Natural killer cell (primary cell): ENCODE results near the gene DUSP23. TPM values are rescaled to one million over a fixed set of nuclear protein-coding genes. Genes with fewer than 3 reads are reported as not detected.

Source experiments
- ATAC-seq, 3 donors: fragments of 150-1000 bp in 2 of 3; fragments of 200-7000 bp in 1 of 3; cut with Tn5 transposase; 1 replicate in 1 of 3; 2 replicates in 2 of 3; pipeline ENCODE4 v1.10.0; 2021; ENCODE audit warnings: mild to moderate bottlenecking in 2 of 3, moderate library complexity in 2 of 3
- DNase-seq, 2 donors: peaks; one replicate each; pipeline versions ENCODE4 v3.0.0 to v3.0.0-alpha.2; 2013 to 2021; ENCODE audit warnings: mixed read lengths in 1 of 2
- H3K27ac ChIP-seq: one replicate; pipeline ENCODE4 v1.5.1; 2013; ENCODE audit warnings: mild to moderate bottlenecking, low read length
- H3K27me3 ChIP-seq: one replicate; pipeline ENCODE4 v1.6.1; 2013; ENCODE audit warnings: low read length; ENCODE audit not compliant: control insufficient read depth, insufficient read depth
- H3K36me3 ChIP-seq: one replicate; pipeline ENCODE4 v1.6.1; 2013; ENCODE audit warnings: low read length; ENCODE audit not compliant: control insufficient read depth, insufficient read depth
- H3K4me1 ChIP-seq: one replicate; pipeline ENCODE4 v1.6.1; 2013; ENCODE audit warnings: low read length; ENCODE audit not compliant: control insufficient read depth, insufficient read depth
- H3K4me3 ChIP-seq: one replicate; pipeline ENCODE4 v1.5.1; 2013; ENCODE audit warnings: low read length
- H3K9me3 ChIP-seq: one replicate; pipeline ENCODE4 v1.6.1; 2013; ENCODE audit warnings: low read length; ENCODE audit not compliant: control insufficient read depth, insufficient read depth
- H3K27ac Mint-ChIP-seq, 2 donors: one replicate each; pipeline ENCODE4 v1.8.0; 2022; ENCODE audit warnings: mild to moderate bottlenecking in 2 of 2, mixed read lengths in 2 of 2, moderate library complexity in 1 of 2
- H3K27me3 Mint-ChIP-seq, 2 donors: one replicate each; pipeline ENCODE4 v1.8.0; 2022; ENCODE audit warnings: low read depth in 2 of 2, mixed read lengths in 2 of 2
- H3K36me3 Mint-ChIP-seq: one replicate; pipeline ENCODE4 v1.8.0; 2022; ENCODE audit warnings: mixed read lengths
- H3K4me1 Mint-ChIP-seq, 2 donors: one replicate each; pipeline ENCODE4 v1.8.0; 2022; ENCODE audit warnings: mixed read lengths in 2 of 2
- H3K4me3 Mint-ChIP-seq: one replicate; pipeline ENCODE4 v1.8.0; 2022; ENCODE audit warnings: mild to moderate bottlenecking, moderate library complexity, mixed read lengths
- H3K9me3 Mint-ChIP-seq, 2 donors: one replicate each; pipeline ENCODE4 v1.8.0; 2022; ENCODE audit warnings: mixed read lengths in 2 of 2
- WGBS: methylation state at CpG from one replicate; pipeline ENCODE4 v1.1.7; 2013; ENCODE audit warnings: missing lambda C conversion rate; ENCODE audit not compliant: insufficient coverage; 5-methylcytosine and 5-hydroxymethylcytosine counted together
- intact Hi-C: fragments of 100-400 bp; cut with micrococcal nuclease; formaldehyde crosslinking; loops from one replicate; pipeline ENCODE4 v1.14.2; 2022
- total RNA-seq, 4 donors: library from RNA; stranded (reverse); fragments of 120-200 nt in 1 of 4; gene quantifications; one replicate each; pipeline versions ENCODE4 v1.2.3 to v1.2.4, GENCODE V29; 2013 to 2022
- TF ChIP-seq, protein P1 (sequence below): fragments of 200-600 bp; IDR thresholded peaks from one replicate; pipeline ENCODE4 v1.8.0; 2022; ENCODE audit warnings: antibody characterized with exemption

The DUSP23 gene
- total RNA-seq, 3 donors from 2014 or later (not counting 1 experiment from before 2014, with no cell fraction given): 18.6 to 22.1 (median 21.1) TPM

GRCh38 chr1:159781992-159782391 lies 1.2 kb downstream of the DUSP23 start:
- Histone ChIP-seq H3K4me1 (peaks cover 10% of the 10 kb centered on the region), H3K9me3 (no peaks in the 10 kb centered on the region), H3K36me3 (no peaks in the 10 kb centered on the region), H3K27me3 (no peaks in the 10 kb centered on the region), H3K27ac (no peak overlapping the region), H3K4me3 (no peak overlapping the region)
- no peaks in the 10 kb centered on the region for H3K9me3 Mint-ChIP-seq
- H3K36me3 Mint-ChIP-seq: no peaks in the 10 kb centered on the region
- DNase-seq (no peak), ATAC-seq (no peak)
- WGBS: 91% methylated on average over 9 of the region's 12 CpGs
- peak overlapping the region; percentile 46 to 76 for H3K27ac Mint-ChIP-seq
- H3K4me1 Mint-ChIP-seq: peaks cover 17 to 38% of the 10 kb centered on the region in 2 donors
- peak overlapping the region; percentile 87 for H3K4me3 Mint-ChIP-seq
- TF ChIP-seq, protein P1, sequence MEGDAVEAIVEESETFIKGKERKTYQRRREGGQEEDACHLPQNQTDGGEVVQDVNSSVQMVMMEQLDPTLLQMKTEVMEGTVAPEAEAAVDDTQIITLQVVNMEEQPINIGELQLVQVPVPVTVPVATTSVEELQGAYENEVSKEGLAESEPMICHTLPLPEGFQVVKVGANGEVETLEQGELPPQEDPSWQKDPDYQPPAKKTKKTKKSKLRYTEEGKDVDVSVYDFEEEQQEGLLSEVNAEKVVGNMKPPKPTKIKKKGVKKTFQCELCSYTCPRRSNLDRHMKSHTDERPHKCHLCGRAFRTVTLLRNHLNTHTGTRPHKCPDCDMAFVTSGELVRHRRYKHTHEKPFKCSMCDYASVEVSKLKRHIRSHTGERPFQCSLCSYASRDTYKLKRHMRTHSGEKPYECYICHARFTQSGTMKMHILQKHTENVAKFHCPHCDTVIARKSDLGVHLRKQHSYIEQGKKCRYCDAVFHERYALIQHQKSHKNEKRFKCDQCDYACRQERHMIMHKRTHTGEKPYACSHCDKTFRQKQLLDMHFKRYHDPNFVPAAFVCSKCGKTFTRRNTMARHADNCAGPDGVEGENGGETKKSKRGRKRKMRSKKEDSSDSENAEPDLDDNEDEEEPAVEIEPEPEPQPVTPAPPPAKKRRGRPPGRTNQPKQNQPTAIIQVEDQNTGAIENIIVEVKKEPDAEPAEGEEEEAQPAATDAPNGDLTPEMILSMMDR: no peak
- intact Hi-C loops: loop anchor here (1.0 kb wide), 1 partner anchor 16 kb away; no protein-coding TSS in a partner anchor
- peaks cover 0 to 6% of the 10 kb centered on the region in 2 donors for H3K27me3 Mint-ChIP-seq

DNA sequence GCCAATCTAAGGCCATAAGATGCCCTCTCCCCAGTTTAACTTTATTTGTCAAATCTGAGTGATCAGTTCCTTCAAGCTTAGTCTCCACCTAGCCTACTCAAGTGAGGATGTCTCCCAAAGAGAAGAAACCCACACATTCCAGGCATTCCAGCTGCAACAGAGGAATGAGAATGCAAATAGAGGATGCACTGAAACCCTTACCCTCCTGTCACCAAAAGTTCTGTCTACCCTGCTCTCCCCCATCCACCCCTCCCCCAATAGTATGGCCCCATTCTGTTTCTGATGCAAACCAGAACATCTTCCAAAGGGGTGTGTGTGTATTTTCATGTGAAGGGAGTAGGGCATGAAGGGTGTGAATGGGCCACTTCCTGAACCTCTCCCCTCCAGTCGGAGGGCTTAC lies 3.0 kb downstream of the DUSP23 start:
- Histone ChIP-seq H3K27me3 (no peaks in the 10 kb centered on the region), H3K9me3 (no peaks in the 10 kb centered on the region), H3K27ac (no peak overlapping the region), H3K4me1 (peaks cover 10% of the 10 kb centered on the region), H3K4me3 (no peak overlapping the region), H3K36me3 (no peaks in the 10 kb centered on the region)
- Mint-ChIP-seq H3K27ac (no peak overlapping the region), H3K4me1 (peaks cover 17 to 38% of the 10 kb centered on the region in 2 donors), H3K27me3 (no peaks in the 10 kb centered on the region), H3K36me3 (no peaks in the 10 kb centered on the region), H3K9me3 (no peaks in the 10 kb centered on the region), H3K4me3 (no peak overlapping the region)
- no CpG with 5 or more reads among the region's 1 CpG for WGBS
- no peak for ATAC-seq
- intact Hi-C loops: no loop called here
- no peak for DNase-seq
- TF ChIP-seq, protein P1: no peak

GRCh38 chr1:159786465-159786864 lies 5.7 kb downstream of the DUSP23 start:
- H3K27ac Mint-ChIP-seq: no peak overlapping the region
- Histone ChIP-seq H3K4me3 (no peak overlapping the region), H3K27ac (no peak overlapping the region), H3K36me3 (no peaks in the 10 kb centered on the region), H3K9me3 (no peaks in the 10 kb centered on the region), H3K27me3 (no peaks in the 10 kb centered on the region), H3K4me1 (peaks cover 7% of the 10 kb centered on the region)
- H3K36me3 Mint-ChIP-seq: no peaks in the 10 kb centered on the region
- no peaks in the 10 kb centered on the region for H3K9me3 Mint-ChIP-seq
- H3K4me1 Mint-ChIP-seq: peaks cover 13 to 25% of the 10 kb centered on the region in 2 donors
- WGBS: 49% methylated on average over 3 of the region's 3 CpGs
- DNase-seq (no peak), ATAC-seq (no peak)
- TF ChIP-seq, protein P1: no peak
- peaks cover 0 to 2% of the 10 kb centered on the region in 2 donors for H3K27me3 Mint-ChIP-seq
- intact Hi-C loops: no loop called here
- H3K4me3 Mint-ChIP-seq: no peak overlapping the region

DNA sequence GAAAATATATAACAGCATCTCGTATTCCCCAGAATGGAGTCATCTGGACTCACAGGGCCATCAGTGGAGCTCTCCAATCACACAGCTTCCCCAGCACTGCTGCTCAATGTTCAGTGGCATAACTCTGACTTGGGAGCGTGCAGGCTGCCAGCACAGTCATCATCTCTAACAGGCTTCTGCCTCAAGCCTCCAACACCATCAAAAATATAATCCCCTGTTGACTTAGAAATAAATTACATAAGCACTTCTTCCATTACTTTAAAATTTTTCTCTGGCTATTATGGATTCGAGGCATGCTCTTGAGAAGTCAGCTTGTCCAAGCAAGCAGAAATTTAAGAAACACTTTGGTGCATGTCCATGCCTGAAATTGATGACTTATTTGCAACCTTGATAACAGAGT lies 6.2 kb downstream of the DUSP23 start:
- Mint-ChIP-seq H3K27me3 (peaks cover 0 to 2% of the 10 kb centered on the region in 2 donors), H3K4me1 (peaks cover 8 to 20% of the 10 kb centered on the region in 2 donors), H3K27ac (no peak overlapping the region), H3K9me3 (no peaks in the 10 kb centered on the region), H3K4me3 (no peak overlapping the region), H3K36me3 (no peaks in the 10 kb centered on the region)
- Histone ChIP-seq H3K4me3 (no peak overlapping the region), H3K27ac (no peak overlapping the region), H3K27me3 (no peaks in the 10 kb centered on the region), H3K9me3 (no peaks in the 10 kb centered on the region), H3K36me3 (no peaks in the 10 kb centered on the region), H3K4me1 (peaks cover 2% of the 10 kb centered on the region)
- intact Hi-C loops: no loop called here
- DNase-seq (no peak), ATAC-seq (no peak)
- TF ChIP-seq, protein P1: no peak
- whole genome bisulfite sequencing: 89% methylated on average over 3 of the region's 3 CpGs
